ENCODE data around the gene TRPM5.

Gene TRPM5

DNA sequence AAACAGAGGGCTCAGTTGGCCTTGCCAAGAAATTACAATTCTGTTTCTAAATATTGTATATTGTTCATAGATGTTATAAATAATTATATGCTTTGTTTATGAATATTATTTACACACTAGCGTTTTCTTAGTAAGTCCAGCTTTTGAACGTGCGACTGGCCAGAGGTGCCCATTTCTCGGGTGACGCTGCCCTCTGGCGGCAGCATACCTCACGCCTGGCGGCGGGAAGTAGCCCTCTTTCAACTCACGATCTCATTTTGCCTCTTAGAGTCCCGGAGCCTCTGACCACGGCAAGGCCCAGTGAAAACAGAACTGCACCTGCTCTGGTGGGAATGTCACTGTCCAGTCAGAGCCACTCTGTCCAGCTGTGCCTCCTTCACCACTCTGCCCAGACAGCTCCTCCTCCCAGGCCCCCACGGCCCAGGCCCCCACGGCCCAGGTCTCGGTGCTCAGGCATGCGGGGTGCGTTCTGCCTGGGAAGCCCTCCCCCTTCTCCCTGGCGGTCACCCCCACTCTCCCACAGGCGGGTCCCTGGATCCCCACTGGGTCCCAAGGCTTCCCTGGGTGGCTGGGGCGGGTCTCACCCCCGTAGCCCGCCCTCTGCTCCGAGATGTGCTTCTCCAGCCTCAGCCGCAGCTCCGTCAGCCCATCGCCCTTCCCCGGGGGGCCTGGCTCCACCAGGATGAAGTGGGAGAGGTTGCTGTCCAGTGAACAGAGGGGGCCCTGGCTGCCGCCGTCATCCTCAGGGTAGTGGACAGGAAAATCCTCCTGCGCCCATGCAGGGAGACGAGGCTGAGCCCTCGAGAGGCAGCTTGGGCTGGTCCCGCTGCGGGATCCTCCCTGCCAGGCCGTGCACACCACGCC, 24.4 kb downstream of the TRPM5 start:
- DNase-seq = peak; percentile 85

- DNase-seq = no peak
These were observed 25.5 kb downstream of the TRPM5 start for GRCh38 chr11:2418693-2419360.

DNA sequence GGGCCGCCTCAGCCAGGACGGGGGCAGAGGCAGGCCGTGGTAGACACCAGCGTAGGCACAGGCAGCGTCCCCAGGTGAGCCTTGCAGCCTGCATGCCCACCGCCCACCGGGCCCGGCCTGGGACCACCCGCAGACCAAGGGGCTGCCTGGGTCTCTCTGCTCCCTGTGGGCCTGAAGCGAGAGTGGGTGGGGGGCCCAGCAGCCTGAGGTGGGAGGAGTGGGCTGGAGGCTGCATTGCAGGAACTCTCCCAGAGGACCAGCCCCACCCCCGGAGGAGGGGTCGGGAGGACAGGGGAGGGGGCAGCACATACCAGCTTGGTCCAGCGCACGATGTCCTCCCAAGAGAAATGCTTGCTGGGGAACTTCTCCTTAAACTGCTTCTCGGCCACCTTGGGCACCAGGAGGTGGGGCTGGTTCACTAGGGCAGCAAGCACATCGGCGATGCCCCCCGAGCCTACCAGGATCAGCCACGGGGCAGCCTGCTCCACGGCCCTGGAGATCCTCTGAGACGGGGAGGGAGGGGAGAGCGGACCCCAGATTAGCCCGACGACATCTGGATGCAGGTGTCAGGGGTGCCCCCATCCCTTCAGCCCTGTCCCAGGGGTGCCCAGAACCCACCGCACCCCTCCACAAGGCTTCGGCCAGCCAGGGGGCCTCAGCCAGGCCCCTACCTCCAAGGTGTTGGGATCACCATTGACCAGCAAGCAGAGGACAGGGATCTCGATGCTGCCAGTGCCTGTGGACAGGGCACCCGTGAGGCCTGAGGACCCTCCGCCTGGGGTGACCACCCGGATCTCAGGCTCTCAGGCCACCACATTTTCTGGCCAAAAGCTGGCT, 26.2 kb downstream of the TRPM5 start:
- DNase-seq = no peak

- DNase-seq = no peak
These were observed 27.5 kb downstream of the TRPM5 start for GRCh38 chr11:2416765-2417164.

- no peak for DNase-seq
These were observed 28.5 kb downstream of the TRPM5 start for GRCh38 chr11:2415601-2416380.

GRCh38 chr11:2415171-2415570, 29.1 kb downstream of the TRPM5 start:
- DNase-seq = no peak

GRCh38 chr11:2414616-2415015, 29.7 kb downstream of the TRPM5 start:
- no peak for DNase-seq

GRCh38 chr11:2413742-2414579, 30.4 kb downstream of the TRPM5 start:
- peak; percentile 65 for DNase-seq

DNA sequence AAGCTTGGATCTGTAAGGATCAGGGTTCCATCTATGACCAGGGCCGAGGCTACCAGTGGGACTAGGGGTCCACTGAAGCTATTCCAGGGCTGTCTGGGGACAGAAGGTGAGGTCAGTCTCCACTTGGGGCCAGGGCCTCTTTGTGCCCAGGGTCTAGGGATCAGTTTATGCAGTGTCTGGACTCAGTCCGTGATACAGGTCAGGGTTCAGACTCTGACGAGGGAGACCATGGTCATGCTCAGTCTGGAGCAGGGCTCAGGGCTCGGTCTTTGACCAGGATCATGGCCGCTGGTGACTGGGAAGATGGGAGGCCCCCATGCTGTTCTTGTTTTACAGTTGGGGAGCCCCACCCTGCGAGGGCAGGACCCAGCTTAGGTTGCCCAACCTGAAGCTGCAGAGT, 32.0 kb downstream of the TRPM5 start:
- DNase-seq = no peak

GRCh38 chr11:2411446-2412305, 32.6 kb downstream of the TRPM5 start:
- no peak for DNase-seq

DNA sequence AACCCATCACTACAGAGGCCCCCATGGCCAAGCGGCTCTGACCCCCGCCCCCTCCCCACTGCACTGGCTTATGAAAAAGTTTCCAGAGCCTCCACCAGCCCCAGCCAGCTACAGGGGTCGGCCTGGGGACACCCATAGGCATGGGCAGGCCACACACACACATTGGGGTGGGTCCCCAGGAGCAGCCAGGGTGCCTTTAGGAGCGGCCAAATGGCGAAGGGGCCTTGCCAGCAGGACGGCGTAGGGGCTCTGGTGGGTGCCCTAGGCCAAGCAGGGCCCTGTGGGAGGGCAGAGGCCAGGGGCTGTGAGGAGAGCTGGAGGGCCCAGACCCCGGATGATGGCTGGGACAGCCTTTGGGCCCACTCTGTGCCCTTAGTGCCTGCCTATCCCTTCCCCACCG, 33.7 kb downstream of the TRPM5 start:
- DNase-seq = no peak

GRCh38 chr11:2409611-2410468, 34.5 kb downstream of the TRPM5 start:
- peak; percentile 81 for DNase-seq

DNA sequence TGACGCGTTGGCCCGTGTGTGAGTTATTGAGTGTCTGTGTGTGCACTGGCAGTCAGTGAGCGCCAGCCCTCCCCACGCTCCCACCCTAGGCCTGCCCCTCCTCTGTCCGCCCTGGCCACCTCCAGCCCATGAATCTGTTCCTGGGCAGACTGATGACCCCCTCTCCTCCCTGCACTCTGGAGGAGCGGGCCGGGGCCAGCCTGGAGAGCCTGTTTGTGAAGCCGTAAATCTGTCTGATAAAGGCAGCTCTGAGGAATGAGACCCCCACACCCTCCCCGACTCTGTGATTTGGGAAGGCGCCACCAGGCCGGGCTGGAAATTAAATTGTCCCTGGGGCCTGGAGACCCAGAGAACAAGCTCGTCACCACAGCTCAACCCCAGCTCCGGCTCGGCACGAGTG, 35.2 kb downstream of the TRPM5 start:
- DNase-seq = peak; percentile 32

DNA sequence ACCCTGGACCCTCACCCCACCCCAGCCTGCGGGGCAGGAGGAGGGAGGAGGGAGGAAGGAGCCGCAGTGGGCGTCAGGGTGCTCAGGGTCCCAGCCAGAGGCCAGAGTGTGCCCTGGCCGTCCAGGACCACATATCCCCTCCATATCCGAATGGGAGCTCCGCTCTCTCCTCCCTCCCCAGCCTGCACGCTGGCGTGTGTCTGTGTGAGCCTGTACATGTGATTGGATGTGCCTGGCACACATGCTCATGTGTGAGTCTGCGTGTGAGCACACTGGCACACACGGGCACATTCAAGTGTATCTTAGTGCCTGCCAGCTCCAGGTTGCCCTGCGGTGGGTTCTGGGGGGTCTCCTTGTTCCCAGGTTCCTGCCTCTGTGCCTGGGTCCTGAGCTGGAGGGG, 35.6 kb downstream of the TRPM5 start:
- DNase-seq = no peak

DNA sequence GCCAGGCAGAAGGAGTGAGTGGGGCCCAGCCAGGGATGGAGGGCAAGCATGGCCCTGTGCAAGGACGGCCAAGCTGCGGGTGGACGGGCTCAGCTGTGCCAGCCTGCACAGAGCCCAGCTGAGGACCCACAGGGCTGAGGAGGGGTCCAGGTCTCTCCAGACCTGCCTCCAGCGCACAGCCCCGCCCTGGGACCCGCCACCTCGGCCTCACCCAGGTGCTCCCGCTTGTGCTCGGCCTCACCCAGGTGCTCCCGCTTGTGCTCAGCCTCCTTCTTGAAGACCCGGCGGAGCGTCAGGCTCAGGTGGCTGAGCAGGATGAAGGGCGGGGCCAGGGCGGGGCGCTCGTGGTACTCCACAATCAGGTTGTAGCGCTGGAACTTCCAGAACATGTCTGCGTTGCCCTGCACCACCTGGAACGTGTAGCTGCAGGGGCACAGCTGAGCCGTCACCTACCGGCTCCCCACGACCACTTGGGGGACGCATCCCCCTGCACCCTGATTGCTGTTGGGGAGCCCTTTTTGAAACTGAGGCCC, 37.4 kb downstream of the TRPM5 start:
- DNase-seq = peak; percentile 22

GRCh38 chr11:2406451-2406850, 37.9 kb downstream of the TRPM5 start:
- DNase-seq = no peak

- DNase-seq = no peak
These were observed 39.5 kb downstream of the TRPM5 start for GRCh38 chr11:2404735-2405196.

DNA sequence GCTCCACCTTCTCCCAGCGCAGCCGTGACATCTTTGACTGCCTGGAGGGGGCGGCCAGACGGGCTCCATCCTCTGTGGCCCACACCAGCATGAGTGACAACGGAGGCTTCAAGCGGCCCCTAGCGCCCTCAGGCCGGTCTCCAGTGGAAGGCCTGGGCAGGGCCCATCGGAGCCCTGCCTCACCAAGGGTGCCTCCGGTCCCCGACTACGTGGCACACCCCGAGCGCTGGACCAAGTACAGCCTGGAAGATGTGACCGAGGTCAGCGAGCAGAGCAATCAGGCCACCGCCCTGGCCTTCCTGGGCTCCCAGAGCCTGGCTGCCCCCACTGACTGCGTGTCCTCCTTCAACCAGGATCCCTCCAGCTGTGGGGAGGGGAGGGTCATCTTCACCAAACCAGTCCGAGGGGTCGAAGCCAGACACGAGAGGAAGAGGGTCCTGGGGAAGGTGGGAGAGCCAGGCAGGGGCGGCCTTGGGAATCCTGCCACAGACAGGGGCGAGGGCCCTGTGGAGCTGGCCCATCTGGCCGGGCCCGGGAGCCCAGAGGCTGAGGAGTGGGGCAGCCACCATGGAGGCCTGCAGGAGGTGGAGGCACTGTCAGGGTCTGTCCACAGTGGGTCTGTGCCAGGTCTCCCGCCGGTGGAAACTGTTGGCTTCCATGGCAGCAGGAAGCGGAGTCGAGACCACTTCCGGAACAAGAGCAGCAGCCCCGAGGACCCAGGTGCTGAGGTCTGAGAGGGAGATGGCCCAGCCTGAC, 41.2 kb downstream of the TRPM5 start:
- DNase-seq = no peak

- no peak for DNase-seq
These were observed 42.2 kb downstream of the TRPM5 start for GRCh38 chr11:2402106-2402505.

All from NCI-H69 (cell line).